Subcutaneous adipose tissue (tissue), 4 donors: ENCODE measurements around the gene BICC1. TPM values are rescaled to one million over a fixed set of nuclear protein-coding genes. Genes with fewer than 3 reads are reported as not detected.

Experiments
- total RNA-seq, 4 donors: library from RNA; depleted of rRNA; stranded (reverse); fragments of >200 nt; gene quantifications; one replicate each; pipeline ENCODE4 v1.1.0, GENCODE V29; 2016
- TF ChIP-seq, protein P1 (sequence below): fragments of 450-650 bp; IDR thresholded peaks from one replicate; pipeline ENCODE4 v1.5.1; 2016; ENCODE audit warnings: low read depth, mild to moderate bottlenecking, control low read depth, antibody characterized with exemption, moderate library complexity

BICC1 gene
- total RNA-seq, 4 donors from 2014 or later = 17.9 to 26.0 (median 23.0) TPM

DNA sequence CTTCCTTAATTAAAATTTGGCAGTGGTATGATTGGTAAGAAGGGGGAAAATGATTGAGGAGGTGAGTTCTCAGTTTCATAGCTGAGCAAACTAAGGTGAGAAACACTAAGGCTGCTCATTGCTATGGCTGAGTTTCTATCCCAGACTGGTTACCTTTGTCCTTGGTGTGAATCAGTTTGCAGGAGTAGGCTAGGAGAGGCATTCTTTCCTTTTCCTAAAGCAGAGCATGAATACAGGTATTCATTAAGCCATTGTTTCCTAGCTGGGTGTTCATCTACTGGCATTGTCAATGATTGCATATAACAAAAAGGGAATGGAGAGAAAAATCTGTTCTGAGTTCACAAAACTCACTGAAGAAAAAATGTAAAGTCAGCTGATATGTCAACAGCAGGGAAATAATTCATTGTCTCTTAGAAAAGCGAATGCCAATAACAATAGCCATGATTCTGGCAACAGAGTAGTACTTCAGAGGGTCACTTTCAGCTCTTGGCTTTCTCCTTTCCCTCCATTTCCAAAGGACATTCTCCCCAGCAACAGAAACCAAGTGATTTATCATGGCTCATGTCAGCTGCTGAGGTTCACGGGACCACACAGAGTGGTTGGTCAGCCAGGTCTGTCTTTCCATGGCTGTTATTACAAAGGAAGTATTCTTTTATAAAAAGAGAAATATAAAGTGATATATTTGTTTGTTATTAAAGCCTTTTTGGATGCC lies 234.0 kb downstream of the BICC1 start:
- TF ChIP-seq, protein P1, sequence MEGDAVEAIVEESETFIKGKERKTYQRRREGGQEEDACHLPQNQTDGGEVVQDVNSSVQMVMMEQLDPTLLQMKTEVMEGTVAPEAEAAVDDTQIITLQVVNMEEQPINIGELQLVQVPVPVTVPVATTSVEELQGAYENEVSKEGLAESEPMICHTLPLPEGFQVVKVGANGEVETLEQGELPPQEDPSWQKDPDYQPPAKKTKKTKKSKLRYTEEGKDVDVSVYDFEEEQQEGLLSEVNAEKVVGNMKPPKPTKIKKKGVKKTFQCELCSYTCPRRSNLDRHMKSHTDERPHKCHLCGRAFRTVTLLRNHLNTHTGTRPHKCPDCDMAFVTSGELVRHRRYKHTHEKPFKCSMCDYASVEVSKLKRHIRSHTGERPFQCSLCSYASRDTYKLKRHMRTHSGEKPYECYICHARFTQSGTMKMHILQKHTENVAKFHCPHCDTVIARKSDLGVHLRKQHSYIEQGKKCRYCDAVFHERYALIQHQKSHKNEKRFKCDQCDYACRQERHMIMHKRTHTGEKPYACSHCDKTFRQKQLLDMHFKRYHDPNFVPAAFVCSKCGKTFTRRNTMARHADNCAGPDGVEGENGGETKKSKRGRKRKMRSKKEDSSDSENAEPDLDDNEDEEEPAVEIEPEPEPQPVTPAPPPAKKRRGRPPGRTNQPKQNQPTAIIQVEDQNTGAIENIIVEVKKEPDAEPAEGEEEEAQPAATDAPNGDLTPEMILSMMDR = no peak

DNA sequence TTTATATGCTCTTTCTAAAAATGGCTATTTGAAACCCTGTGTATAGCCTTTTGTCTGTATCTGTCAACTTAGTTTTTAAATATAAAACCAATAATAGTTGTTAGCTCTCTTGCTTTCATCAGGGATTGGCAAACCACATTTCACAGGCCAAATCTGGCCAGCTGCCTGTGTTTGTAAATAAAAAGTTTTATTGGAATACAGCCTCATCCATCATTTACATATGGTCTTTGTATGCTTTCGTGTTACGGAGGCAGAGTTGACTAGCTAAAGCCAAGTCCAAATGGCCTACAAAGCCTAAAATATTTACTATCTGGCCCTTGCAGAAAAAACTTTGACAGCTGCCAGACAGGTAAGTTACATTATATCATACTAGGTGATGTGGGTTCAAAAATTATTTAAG lies 235.0 kb downstream of the BICC1 start:
- TF ChIP-seq, protein P1 = no peak

DNA sequence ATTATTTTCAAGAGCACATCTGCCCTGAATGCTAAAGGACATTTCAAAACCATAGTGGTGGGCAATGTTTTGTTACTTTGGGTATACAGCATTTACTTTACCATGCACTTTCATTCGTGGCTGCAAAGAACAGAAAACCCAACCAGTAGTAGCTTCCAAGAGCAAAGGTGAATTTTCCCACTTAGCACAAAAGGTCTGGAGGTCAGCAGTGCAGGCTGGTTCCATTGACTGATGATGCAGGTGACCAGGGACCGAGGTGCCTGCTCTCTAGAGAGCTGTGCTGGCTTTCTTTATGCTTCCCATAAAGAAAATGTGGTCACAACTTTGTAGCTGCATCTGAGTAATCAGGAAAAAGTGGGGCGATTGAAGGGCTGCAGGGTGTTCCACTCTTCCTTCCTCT lies 240.0 kb downstream of the BICC1 start:
- TF ChIP-seq, protein P1 = no peak

DNA sequence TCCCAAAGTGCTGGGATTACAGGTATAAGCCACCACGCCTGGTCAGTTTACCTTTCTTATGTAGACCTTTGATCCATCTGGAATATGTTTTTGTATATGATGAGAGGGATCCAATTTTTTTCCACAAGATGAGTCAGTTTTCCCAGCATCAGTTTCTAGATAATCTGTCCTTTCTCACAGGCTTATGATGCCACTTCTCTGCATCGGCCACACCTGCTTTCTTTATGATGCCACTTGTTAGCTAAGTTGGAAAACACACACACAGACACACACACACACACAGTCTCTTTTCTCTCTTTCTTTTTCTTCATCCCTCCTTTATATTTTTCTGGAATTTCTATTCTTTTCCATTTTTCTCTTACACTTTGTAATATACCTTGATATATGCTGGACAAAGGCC lies 240.8 kb downstream of the BICC1 start:
- TF ChIP-seq, protein P1 = no peak

DNA sequence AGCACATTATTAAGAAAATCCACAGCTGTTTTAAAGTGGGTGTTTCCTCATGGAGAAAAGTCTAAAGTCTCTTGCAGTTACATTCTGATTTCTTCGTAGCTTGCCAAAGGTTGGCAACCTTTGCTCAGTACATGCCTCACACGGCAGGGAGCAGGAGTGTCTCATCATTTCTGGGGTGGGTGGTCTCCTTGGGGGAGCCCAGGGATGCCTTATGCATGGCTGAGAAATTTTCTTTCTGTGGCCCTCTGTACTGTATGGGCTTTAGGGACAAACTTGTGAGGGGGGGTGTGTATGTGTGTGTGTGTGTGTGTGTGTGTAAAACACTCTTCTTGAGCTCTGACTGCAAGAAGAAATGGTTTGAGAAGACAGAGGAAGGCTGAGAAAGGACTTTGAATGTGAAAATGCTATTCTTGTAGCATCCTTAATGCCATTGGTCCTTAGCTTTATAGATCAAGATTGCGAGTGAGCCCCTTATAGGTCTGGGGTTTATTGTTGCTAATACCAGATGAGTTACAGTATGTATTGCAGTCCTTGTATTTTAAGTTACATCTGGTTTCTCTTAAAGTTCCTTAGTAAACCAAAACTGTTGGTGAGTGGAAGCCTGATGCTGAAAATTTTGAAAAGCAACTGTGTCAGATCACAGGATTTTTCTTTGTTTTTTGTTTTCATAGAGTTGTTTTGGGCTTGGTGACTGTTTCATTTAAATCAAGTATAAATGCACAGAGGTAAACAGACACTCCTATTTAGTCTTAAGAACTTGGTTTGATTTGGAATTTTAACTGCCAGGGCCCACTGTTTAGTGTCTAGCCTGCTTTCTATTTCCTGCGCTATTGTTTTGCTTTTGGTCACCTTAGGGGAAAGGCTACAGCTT lies 242.0 kb downstream of the BICC1 start:
- TF ChIP-seq, protein P1 = no peak

DNA sequence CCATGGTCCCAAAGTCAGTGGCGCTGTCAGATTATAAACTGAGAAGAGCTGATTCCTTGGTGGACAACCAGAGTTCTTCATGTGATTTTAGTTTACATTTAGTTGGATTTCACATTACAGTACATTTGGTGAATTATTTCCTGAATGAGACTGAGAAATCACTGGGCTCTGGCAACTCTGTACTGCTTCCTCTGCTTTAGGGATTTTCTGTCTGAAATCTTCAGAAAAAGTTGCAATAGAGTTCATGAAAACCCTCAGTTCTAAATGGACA lies 242.6 kb downstream of the BICC1 start:
- TF ChIP-seq, protein P1 = no peak

DNA sequence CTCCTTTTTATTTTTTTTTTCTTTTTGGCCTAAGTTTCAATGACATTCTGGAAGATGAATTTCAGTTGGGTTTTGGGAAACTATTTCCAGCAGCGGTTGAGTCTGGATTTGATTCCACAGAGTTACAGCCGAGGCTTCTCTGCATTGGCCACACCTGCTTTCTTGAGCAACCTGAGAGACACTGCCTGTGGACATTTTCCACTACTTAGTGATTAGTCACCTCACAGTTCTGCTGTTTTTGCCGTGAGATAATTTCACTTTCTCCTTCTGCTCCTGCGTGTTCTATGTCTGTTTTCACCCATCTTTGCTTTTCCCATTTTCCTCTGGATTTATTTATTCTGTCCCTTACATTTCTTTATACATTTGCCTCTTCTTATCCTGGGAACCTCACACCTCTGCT lies 243.0 kb downstream of the BICC1 start:
- TF ChIP-seq, protein P1 = no peak
